Prostate gland (tissue), 2 donors: ENCODE measurements around the gene GJC1. TPM values are rescaled to one million over a fixed set of nuclear protein-coding genes. Genes with fewer than 3 reads are reported as not detected.

Source experiments
- DNase-seq: peaks from one replicate; pipeline ENCODE4 v3.0.0-alpha.2; 2019; ENCODE audit warnings: low spot score
- H3K27ac ChIP-seq, 2 donors: fragments of 200-600 bp; sonication (generic); 2 replicates each; pipeline ENCODE4 v1.5.1; 2017 to 2019
- H3K27me3 ChIP-seq: fragments of 200-600 bp; sonication (generic); replicated peaks from 2 replicates; pipeline ENCODE4 v1.5.1; 2019; ENCODE audit not compliant: insufficient read depth
- H3K36me3 ChIP-seq, 2 donors: fragments of 200-600 bp; sonication (generic); 1 replicate in 1 of 2; 2 replicates in 1 of 2; pipeline versions ENCODE4 v1.5.1 to v1.8.1; 2017 to 2019
- H3K4me1 ChIP-seq: fragments of 200-600 bp; sonication (generic); replicated peaks from 2 replicates; pipeline ENCODE4 v1.5.1; 2019
- H3K4me3 ChIP-seq, 2 donors: fragments of 200-600 bp; sonication (generic); 2 replicates each; pipeline ENCODE4 v1.5.1; 2017 to 2019
- H3K9me3 ChIP-seq: fragments of 200-600 bp; sonication (generic); 2 replicates; pipeline ENCODE4 v1.5.1; 2017
- POLR2A ChIP-seq: fragments of 450-650 bp; IDR thresholded peaks from one replicate; pipeline ENCODE4 v1.6.1; 2016; ENCODE audit warnings: antibody characterized with exemption, mild to moderate bottlenecking
- POLR2AphosphoS5 ChIP-seq: sonication (generic); formaldehyde crosslinking; IDR thresholded peaks from one replicate; pipeline ENCODE4 v1.6.1; 2017; ENCODE audit warnings: antibody characterized with exemption
- WGBS: methylation state at CpG from one replicate; pipeline ENCODE4 v1.1.5; 2018; 5-methylcytosine and 5-hydroxymethylcytosine counted together
- intact Hi-C: fragments of 100-400 bp; cut with DNase I; formaldehyde crosslinking; loops from one replicate; pipeline ENCODE4 v1.14.2; 2022
- total RNA-seq, 2 donors: library from RNA; depleted of rRNA; stranded (reverse); fragments of >200 nt; gene quantifications; one replicate each; pipeline ENCODE4 v1.1.0, GENCODE V29; 2016
- TF ChIP-seq, protein P1 (sequence below), 4 experiments: fragments of 200-600 bp in 2 of 4; fragments of 450-650 bp in 2 of 4; sonication (generic) in 2 of 4; IDR thresholded peaks; 1 replicate in 3 of 4; 2 replicates in 1 of 4; pipeline ENCODE4 v1.5.1; 2016 to 2019; ENCODE audit warnings: antibody characterized with exemption in 4 of 4, mild to moderate bottlenecking in 2 of 4, moderate library complexity in 2 of 4

The GJC1 gene
- total RNA-seq, 2 donors from 2014 or later = 5.3 to 18.3 TPM

DNA sequence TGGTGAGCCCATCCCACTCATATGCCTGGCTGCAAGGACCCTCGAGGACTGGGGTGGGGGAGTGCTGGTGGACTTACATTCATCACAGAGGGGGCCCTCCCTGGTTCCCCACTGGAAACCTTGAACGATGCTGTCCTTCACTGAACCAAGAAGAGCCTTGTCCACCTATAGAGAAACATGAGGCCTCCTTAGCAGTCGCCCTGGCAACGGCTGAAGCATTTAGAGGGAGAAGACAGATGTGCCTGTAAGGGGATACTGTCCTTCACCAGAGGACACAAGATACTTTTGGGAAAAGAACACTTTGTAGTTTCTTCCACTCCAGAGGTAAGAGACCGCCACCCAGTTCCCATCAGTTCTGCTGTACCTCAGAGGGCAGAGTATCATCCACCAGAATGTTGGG, 24.1 kb upstream of the GJC1 start:
- 90% methylated on average over 4 of the region's 5 CpGs for WGBS
- intact Hi-C loops = no loop called here
- peaks cover 13 to 42% of the 10 kb centered on the region in 2 donors for H3K36me3 ChIP-seq

DNA sequence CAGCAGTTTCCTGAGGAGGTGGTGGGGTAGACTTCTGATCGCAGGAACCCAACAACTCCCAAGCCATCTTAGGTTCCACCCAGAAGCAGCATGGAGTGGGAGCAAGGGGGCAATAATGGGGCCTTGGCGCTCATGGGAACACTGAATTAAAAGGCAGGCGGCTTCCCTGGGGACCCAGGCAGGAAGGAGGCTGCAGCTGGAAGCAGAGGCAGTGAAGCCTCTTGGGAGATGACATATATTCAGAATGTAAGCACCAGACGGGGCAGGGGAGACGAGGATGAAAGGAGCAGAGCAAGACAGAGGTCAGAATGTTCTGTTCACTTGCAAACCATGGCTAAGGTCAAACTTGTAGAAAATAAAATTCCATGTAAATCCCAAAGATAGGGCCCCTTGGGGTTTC, 20.5 kb upstream of the GJC1 start:
- DNase-seq = no peak
- Histone ChIP-seq H3K36me3 (peaks cover 13 to 34% of the 10 kb centered on the region in 2 donors), H3K27ac (no peak overlapping the region), H3K9me3 (no peaks in the 10 kb centered on the region), H3K4me1 (no peaks in the 10 kb centered on the region), H3K27me3 (no peaks in the 10 kb centered on the region), H3K4me3 (no peak overlapping the region)
- TF ChIP-seq, protein P1, sequence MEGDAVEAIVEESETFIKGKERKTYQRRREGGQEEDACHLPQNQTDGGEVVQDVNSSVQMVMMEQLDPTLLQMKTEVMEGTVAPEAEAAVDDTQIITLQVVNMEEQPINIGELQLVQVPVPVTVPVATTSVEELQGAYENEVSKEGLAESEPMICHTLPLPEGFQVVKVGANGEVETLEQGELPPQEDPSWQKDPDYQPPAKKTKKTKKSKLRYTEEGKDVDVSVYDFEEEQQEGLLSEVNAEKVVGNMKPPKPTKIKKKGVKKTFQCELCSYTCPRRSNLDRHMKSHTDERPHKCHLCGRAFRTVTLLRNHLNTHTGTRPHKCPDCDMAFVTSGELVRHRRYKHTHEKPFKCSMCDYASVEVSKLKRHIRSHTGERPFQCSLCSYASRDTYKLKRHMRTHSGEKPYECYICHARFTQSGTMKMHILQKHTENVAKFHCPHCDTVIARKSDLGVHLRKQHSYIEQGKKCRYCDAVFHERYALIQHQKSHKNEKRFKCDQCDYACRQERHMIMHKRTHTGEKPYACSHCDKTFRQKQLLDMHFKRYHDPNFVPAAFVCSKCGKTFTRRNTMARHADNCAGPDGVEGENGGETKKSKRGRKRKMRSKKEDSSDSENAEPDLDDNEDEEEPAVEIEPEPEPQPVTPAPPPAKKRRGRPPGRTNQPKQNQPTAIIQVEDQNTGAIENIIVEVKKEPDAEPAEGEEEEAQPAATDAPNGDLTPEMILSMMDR (IDR thresholded peaks at IDR 0.05) = no peak
- no peak for TF ChIP-seq POLR2AphosphoS5
- TF ChIP-seq POLR2A = no peak
- intact Hi-C loops = no loop called here
- 76% methylated on average over 5 of the region's 5 CpGs for WGBS

More for the DNA sequence above, 24.1 kb upstream of the GJC1 start:
- no peaks in the 10 kb centered on the region for H3K4me1 ChIP-seq
- H3K27me3 ChIP-seq = no peaks in the 10 kb centered on the region
- no peak for DNase-seq
- H3K4me3 ChIP-seq = no peak overlapping the region
- H3K27ac ChIP-seq = no peak overlapping the region
- TF ChIP-seq, protein P1 (IDR thresholded peaks at IDR 0.05) = no peak
- TF ChIP-seq POLR2AphosphoS5 (no peak), POLR2A (no peak)
- no peaks in the 10 kb centered on the region for H3K9me3 ChIP-seq

DNA sequence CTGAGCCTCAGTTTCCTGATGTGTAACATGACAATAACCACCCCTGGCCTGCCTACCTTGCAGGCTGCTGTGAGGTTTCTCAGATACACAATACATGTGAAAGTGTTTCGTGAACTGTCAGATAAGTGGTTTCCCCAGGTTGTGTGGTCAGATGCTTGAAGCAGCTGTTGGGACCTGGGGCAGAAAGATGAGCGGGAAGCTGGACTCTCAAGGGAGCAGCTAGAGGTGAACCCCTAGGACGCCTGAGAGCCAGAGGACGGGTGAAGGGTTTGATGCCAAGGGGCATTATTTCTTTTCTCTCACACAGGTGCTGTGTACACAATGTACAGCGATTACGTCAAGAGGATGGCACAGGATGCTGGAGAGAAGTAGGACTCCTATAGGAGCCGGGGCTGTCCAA, 19.9 kb upstream of the GJC1 start:
- intact Hi-C loops = no loop called here
- Histone ChIP-seq H3K4me3 (no peak overlapping the region), H3K27me3 (no peaks in the 10 kb centered on the region), H3K36me3 (peaks cover 12 to 34% of the 10 kb centered on the region in 2 donors), H3K9me3 (no peaks in the 10 kb centered on the region), H3K4me1 (no peaks in the 10 kb centered on the region), H3K27ac (no peak overlapping the region)
- no peak for DNase-seq
- TF ChIP-seq POLR2A = no peak
- TF ChIP-seq POLR2AphosphoS5 = no peak
- TF ChIP-seq, protein P1 (IDR thresholded peaks at IDR 0.05) = no peak
- WGBS = 84% methylated on average over 7 of the region's 7 CpGs

DNA sequence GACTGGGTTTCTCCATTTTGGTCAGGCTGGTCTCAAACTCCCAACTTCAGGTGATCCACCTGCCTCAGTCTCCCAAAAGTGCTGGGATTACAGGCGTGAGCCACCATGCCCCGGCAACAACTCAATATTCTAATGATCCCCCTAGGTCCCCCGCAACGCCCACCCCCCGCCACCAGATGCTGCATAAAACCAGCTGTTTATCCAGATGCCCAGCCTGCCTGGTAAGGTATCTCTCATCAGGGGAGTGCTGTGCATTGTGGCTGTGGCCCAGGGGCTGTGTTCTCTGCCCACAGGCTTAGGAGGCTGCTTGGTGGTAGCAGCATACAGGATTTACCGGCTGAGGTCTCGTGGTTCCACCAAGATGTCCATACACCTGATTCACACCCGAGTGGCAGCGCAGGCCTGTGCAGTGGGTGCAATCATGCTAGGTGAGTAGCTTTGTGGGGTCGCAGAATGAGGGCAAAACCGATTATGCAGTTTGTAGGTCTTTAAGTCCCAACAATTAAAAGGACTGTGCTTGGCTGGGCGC, 18.9 kb upstream of the GJC1 start:
- Histone ChIP-seq H3K9me3 (no peaks in the 10 kb centered on the region), H3K36me3 (peaks cover 7 to 28% of the 10 kb centered on the region in 2 donors)
- 90% methylated on average over 12 of the region's 12 CpGs for WGBS

More for the DNA sequence above, 18.9 kb upstream of the GJC1 start:
- Histone ChIP-seq H3K4me3 (no peak overlapping the region), H3K4me1 (no peaks in the 10 kb centered on the region), H3K27ac (no peak overlapping the region), H3K27me3 (no peaks in the 10 kb centered on the region)
- intact Hi-C loops = no loop called here
- no peak for DNase-seq
- TF ChIP-seq, protein P1 (IDR thresholded peaks at IDR 0.05) = no peak
- TF ChIP-seq POLR2AphosphoS5 = no peak
- TF ChIP-seq POLR2A = no peak
